GM19328 (cell line): Measurements from ENCODE around the gene LACTB.

Source experiments
- ATAC-seq: cut with Tn5 transposase; IDR thresholded peaks from one replicate; pipeline ENCODE4 v1.9.1; 2021; ENCODE audit warnings: mild to moderate bottlenecking, moderate library complexity; ENCODE audit not compliant: unreplicated experiment

LACTB gene, protein sequence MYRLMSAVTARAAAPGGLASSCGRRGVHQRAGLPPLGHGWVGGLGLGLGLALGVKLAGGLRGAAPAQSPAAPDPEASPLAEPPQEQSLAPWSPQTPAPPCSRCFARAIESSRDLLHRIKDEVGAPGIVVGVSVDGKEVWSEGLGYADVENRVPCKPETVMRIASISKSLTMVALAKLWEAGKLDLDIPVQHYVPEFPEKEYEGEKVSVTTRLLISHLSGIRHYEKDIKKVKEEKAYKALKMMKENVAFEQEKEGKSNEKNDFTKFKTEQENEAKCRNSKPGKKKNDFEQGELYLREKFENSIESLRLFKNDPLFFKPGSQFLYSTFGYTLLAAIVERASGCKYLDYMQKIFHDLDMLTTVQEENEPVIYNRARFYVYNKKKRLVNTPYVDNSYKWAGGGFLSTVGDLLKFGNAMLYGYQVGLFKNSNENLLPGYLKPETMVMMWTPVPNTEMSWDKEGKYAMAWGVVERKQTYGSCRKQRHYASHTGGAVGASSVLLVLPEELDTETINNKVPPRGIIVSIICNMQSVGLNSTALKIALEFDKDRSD

DNA sequence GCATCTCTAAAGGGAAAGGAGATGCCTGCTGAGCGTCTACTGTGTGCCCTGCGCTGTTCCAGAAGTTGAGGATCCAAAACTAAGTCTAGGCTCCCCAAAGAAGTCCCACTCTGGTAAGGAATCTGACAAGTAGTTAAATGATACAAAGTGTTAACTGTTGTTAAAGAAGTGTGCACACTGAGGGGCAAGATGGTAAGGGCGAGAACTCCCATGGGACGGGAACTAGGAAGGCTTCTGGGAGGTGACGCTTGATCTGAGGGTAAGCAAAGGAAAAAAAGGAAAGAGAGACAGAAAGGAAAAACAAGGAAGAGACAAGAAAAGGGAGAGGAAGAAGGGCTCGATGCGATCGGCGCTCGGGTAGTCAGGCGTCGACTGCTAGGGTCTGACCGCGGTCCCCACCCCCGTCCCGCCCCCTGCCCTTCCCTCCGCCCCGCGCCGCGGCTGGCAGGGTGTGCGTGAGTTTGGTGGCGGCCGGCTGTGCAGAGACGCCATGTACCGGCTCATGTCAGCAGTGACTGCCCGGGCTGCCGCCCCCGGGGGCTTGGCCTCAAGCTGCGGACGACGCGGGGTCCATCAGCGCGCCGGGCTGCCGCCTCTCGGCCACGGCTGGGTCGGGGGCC lies at the start of gene LACTB:
Gene LACTB, plus strand, starts transcription at position 480 of the 620 bp plus-strand sequence. Its CDS starts 11 bp downstream, at position 491.
- ATAC-seq, result peak; percentile 59

DNA sequence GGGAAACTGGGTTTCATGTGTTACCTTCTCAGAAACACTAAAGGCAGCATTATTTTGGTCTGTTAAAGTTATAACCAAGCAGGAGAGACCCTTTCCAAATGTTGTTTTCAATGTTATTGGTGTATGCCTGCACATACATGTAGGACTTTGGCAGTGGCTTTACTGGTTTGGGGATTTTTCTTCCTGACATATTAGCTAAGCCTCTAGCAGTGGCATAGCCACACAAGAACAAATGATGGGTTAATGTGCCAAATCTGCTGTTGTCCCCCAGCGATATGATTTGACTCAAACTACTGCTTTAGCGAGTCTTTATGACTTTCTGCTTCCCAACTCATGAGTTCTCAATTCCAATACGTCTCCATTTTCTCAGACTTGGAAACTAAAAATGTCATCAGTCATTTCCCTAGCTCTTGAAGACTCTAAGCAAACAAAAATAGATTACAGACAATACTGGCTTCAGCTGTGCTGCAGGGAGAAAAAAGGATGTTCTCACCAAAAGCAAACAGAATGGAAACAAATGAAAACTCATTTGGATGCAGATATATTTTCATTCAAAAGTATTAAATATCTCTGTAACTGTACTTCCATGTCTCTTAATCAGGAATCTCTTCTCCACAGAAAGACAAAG lies 49.5 kb upstream of the LACTB start:
- ATAC-seq, result no peak

DNA sequence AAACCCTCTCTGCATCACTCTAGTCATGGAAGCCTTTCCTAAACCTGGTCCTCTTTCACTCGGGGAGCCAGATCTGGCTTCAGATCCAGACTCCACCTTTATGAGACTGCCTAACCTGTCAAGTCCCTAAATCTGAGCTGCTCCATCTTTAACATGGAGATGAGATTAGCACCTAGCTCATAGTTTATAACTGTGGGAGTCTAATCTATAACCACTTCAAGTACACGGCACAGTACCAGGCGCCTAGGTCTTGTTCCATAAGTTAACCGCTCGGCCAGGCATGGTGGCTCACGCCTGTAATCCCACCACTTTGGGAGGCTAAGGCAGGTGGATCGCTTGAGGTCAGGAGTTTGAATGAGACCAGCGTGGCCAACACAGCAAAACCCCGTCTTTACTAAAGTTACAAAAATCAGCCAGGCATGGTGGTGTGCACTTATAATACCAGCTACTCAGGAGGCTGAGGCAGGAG lies 48.8 kb upstream of the LACTB start:
- no peak for ATAC-seq

DNA sequence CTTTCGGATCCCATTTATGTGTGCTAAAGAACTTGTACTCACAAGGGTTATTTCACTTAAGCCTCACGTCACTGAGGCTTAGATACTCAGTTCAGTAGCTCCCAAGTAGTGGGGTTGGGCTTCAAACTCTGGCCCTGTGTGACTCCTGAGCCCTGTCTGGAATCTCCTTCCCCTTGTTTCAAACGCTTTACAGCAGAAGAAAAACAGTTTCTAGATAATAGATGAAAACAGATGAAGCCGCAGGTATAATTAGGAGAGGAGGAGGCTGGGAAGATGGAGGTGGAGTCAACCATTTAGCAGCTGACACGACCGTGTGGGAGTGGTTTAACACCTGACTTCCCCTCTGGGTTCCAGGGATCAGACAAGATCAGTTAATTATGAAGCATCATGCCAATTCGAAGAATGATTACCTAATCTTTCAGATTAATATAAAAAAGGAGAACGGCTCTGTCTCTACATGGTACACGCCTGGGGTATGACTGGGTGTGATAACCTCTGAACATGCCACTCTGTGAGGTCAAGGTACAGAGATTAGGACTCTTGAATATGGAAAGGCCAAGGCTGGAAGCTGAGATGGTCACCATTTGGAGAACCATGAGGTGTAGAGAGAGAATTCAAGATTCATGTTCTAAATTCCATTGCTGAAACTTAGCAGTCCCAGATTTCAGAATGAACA lies 48.0 kb upstream of the LACTB start:
- ATAC-seq, result no peak

DNA sequence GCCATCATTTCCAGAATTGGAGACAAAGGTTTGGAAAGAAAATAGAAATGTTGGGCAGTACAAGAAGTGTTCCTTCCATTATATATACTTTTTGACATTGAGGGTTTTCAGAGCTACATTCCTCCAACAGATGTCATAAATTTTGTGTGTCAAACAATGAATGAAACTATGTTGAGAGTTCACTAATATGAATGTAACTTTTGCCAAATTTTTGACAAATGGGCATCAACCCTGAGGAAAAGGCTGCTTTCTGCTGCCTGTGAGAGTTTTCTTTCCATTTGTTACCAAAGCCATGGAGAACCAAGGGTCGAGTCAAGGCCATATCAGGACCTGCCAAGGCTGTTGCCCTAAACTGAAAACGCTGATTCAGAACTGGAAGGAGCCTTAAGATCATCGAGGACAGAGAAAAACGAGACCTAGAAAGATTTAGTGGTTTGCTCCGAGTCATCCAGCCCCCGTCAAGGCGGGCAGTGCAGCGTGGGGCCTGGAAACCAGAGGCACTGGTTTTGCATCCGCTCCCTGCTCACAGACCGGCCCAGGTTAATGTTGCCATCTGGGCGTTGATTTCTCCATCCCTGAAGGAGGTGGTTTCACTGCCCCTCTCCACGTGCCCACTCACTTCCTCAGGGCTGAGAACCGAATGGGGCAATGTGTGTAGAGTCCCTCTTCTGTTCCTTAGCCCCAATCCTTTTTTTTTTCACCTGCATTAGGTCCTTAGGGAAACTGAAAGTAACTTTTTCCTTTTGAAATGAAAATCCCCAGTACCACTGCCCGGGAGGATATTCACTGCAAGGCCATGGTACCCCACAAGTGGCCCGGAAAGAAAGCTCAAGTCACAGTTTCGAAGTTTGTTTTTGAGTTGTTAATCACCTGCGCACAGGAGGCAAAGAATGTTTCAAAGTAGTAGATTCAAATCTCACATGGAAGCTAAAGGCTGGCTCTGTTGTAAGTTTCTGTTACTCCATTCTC lies 46.4 kb upstream of the LACTB start:
- no peak for ATAC-seq

DNA sequence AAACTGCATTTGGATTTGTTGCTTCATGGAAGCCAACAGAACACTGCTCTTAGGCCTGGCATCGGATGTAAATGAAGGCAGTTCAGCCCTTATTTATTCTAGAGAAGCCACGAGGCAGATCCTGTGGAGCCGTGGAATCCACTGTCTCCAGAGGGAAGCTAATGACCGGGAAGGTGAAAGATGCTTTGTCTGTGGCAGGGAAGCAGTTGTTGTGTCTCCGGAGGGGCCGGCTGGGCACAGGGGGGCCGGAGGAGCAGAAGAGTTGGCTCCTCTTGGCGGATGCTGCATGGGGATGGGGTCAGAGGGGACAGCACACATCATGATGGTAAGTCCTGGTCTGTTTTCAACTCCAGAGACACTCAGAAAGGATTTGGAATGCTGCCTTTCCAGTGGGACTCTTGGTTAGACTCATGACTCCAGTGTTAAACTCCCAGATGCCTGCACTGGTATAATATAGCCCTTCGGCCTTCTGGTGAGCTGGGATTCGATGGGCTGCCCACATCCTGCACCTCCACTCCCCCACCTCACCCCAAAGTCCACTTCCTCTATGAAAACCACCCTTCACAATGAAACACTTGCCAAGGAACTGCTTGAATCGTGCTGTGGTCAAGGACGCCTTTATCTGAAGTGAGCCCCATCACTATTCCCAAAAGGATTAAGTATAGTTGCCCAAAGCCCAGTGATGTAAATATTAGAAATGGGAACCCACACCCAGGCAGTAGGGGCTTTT lies 45.5 kb upstream of the LACTB start:
- ATAC-seq, result no peak

DNA sequence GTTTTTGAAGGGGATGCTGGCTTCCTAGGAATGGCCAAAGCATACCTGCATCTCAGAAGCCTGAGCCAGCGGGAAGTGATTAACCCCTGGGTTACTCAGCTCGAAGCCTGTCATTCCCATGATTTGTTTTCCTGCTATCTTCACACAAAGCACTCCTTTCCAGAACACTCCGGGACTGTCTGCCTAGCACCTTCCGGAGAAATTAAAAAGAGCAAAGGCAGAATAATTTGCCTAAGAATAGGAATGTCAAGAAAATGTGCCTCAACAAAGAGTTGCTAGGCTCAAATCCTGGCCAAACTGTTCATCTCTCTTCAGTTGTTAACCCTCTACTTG lies 45.0 kb upstream of the LACTB start:
- no peak for ATAC-seq

DNA sequence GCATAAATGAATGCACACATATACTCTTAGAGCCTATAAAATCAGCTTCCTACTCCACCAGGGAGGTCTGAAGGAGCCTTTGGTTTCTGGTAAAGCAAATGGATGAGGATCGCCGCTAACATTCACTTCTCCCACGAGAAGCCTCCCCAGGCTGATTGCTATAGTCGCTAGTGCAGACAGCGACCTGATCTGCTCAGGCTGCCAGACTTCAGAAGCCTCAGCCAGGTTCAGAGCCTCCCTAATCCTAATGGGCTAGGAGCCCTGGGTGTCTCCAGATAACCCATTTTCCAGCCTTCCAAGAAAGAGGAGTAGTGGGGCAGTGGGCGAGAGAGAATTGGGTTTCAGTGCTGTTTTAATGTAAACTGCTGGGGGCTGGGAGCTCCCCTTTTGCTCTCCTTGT lies 43.7 kb upstream of the LACTB start:
- ATAC-seq, result no peak

DNA sequence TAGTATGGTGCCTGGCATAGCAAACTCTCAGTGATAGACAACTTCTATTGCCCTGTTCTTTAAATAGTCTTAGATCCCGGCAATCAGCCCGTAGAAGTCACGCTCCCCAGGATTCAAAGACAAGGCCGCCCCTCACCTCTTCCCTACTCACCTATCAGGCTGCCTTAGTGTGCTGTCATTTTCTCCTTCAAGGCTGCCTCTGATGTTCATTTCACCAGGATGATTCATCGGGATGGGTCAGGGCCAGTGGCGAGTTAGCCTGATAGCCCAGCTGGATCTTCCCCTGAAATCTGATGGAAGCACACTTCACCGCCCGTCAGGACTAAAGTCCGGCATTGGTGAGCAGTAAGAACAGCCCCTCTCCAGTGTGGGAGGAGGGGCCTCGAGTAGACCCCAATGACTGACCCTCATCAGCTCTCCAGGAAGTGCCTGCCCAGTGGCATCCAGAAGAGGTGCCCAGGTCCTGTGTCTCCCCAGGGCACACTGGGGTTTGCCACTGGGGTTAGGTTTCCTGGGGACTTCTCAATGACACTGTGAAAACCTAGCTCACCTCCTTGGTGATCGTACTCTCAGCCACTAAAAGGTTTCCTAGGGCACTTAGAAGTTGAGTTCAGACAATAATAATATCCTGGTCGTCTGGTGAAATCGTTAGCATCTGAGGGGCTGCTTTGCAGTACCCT lies 41.6 kb upstream of the LACTB start:
- no peak for ATAC-seq

DNA sequence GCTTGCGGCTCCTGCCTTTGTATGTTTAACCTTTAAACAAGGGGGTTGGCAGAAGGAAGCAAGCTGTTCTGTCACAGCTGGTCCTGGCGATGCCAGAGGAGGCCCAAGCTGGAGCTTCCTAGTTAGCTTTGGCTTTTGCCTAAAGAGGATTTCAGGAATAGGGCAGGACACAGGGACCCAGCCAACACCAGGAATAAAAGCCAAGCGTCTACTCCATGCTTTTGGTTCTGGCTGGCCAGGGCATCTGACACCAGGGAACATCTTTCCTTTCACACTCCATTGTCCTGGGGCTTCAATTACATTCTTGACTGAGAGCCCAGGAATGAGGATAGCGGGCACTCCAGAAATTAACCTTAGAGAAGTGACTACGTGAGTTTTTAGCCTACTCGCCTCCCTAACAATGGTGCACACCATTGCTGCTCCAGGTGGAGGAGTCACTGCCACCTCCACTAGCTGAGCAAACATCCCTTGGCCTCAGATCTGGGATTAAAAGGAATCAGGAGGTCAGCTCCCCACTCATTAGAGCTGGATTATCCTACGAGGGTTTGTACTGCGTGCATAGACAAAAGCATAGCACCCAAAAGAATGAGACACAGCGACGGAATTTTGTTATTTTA lies 40.9 kb upstream of the LACTB start:
- no peak for ATAC-seq

DNA sequence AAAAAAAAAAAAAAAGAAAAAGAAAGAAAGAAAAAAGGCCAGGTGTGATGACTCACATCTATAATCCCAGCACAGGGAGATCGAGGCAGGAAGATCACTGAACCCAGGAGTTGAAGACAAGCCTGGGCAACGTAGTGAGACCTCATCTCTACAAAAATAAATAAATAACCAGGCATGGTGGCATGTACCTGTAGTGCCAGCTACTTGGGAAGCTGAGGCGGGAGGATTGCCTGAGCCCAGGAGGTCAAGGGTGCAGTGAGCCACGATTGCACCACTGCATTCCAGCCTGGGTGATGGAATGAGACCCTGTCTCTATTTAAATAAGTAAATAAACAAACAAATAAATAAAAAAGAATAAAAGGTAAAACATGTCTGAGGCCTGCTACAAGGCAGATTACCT lies 39.3 kb upstream of the LACTB start:
- ATAC-seq, result no peak

DNA sequence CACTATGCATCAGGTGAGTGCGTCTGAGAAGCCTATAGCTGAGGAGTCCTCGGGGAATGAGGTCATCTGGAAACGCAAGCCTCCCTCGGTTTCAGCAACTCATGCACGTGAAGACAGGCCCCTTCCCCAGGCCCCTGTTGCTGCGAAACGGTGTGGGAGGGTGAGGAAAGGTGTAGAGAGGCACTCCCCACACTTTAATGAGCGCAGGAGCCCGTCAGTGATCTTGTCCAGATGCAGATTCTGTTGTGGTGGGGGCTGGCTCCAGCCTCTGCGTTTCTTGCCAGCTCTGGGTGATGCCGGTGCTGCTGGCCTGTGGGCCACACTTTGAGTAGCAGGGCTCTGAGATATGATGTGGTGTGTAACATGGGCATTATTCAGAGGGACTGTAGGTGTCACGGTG lies 38.6 kb upstream of the LACTB start:
- ATAC-seq, result no peak

DNA sequence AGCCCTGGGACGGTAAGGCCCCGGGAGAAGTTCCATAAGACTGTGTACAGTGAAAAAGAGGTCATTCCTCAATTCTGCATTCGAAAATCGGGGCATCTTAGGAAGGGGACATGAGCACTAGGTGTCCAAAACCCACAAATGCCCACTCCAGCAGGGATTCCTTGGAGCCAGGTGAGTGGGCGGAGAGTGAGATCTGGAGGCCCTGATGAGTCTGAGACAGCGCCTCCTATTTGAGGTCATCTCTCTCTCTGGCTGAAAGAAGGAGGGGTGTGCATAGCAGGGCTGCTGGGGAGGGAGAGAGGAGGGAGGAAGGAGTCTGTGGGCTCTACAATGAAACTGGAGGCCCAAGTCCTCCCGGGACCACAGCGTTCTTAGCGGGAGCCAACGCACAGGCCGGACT lies 38.1 kb upstream of the LACTB start:
- no peak for ATAC-seq

DNA sequence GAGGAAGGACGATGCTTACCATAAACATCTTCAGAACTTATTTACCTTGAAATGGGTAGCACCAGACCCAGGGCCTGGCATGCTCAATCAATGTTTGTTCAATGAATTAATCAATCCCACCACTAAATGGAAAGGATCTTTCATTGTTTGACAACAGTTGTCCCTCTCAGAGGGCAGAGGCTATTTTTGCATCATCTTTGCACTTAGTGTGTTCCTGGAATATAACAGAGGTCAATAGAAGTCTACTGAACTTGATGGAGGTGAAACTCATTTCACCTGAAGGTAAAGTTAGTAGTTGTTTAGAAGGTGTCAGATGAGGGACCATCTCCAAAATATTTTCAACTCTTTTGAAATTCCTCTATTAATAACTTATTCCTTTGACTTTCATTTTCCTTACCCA lies 36.9 kb upstream of the LACTB start:
- ATAC-seq, result no peak

DNA sequence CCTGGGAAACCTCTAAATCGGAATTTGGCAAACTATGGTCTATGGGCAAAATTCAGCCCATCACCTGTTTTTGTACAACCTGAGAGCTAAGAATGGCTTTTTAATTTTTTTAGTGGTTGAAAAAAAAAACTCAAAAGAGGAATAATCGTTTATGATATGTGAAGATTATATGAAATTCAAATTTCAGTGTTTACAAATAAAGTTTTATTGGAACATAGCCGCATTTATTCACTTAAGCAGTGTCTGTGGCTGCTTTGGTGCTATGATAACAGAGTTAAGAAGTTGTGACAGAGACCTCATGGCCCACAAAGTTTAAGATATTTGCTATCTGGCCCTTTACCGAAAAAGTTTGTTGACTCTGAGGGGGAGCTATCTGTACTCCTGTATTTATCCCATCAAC lies 36.4 kb upstream of the LACTB start:
- ATAC-seq, result no peak

DNA sequence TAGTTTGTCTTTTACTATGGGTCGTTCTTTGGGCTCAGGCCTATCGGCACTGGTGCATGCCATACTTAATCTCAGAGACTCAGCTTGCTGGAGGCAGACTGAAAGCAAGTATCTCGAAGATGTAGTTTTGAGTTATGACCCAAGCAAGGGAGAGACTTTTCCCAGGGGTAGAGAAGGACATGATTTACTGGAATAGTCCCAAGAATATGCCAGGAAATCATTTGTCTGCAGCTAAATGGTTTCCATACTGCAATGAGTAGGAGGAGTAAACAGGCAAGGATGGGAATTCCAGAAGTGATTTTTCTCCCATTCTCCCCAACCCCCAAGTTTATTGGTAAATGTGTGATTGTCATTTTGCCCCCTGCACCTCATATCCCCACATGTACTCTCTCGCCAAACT lies 35.4 kb upstream of the LACTB start:
- ATAC-seq, result no peak

DNA sequence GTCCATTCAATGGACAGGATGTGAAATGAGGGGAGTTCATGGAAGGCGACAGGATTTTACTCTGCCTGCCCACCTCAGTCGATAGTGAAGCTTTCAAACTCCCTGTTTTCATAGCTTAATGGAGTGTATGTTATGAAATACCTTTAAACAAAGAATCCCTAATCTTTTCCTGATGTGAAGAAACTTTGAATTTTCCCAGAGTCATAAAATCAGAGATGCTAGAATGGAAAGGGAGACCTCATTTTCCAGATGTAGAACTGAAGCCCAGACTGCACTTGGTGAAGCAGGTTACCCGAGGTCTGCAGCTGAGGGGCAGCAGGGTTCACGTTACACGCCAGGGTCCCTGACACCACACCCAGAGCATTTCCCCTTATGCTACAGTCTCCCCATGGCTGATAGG lies 34.7 kb upstream of the LACTB start:
- no peak for ATAC-seq

DNA sequence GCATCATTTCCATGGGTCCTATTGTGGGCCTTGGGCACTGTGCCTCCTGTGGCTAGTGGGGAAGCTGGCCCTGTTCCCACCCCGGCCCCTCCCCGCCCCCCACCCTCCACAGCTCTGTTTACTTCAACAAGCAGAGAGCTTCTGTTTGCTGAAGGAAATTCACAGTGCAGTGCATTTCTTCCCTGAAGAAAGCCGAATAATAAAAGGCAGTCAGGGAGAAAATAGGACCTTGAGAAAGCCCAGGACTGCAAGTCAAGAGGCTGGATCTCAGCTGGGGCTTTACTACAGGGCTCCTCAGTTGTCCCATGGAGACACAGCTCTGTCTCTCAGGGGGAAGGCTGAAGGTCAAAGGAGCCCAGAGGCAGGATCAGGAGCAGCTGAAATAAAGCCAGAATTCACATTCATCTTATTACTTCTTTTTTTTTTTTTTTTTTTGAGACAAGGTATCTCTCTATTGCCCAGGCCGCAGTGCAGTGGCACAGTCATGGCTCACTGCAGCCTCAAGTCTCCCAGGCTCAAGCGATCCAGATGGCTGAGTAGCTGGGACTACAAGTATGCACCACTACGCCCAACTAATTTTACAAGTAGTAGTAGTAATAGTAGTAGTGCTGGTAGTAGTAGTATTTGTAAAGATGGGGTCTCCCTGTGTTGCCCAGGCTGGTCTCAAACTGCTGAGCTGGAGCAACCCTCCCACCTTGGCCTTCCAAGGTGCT lies 33.0 kb upstream of the LACTB start:
- ATAC-seq, result no peak
